ENCODE measurements around the gene EIF2D.
"Not testable (repeated sequence)": the region's sequence is repeated elsewhere in the genome, so short reads cannot be mapped to it uniquely, and the experiment has no call there.

Gene EIF2D

DNA sequence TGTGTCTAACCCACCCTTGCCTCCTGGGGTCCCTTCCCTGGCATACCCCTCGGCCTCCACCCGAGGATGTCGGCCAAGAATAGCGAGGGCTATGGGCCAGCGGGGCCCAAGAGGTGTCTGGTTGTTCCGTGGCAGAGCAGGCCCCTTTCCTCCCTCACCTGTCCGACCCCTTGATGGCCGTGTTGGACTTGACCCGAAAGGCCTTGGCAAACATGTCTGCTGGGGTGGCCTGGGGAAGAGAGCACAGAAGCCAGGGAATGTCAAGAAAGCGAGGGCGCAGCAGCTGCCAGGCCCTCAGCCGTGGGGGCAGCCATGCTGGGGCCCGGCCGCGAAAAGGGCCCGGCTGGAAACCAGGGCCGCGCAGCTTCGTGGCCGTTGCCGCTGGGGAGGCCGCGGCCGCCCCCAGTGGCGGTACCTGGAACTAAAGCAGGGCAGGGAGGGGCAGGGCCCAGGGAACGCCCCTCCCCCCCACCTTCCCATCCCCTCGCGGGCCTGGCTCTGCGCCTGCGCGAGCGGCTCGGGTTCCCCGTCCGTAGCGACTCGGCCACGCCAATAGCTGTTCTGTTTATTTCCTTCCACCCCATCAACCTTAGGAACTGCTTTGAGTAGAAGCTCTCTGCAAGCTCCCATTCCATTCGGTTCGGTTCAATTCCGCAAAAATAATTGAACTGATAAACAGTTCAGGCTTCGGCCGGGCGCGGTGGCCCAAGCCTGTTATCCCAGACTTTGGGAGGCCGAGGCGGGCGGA lies at the start of gene EIF2D:
TSS of gene EIF2D (minus strand) at position 337 of the 748 bp plus-strand sequence. CDS start at position 214, 123 bp downstream.
- peak; percentile 95 for DNase-seq

DNA sequence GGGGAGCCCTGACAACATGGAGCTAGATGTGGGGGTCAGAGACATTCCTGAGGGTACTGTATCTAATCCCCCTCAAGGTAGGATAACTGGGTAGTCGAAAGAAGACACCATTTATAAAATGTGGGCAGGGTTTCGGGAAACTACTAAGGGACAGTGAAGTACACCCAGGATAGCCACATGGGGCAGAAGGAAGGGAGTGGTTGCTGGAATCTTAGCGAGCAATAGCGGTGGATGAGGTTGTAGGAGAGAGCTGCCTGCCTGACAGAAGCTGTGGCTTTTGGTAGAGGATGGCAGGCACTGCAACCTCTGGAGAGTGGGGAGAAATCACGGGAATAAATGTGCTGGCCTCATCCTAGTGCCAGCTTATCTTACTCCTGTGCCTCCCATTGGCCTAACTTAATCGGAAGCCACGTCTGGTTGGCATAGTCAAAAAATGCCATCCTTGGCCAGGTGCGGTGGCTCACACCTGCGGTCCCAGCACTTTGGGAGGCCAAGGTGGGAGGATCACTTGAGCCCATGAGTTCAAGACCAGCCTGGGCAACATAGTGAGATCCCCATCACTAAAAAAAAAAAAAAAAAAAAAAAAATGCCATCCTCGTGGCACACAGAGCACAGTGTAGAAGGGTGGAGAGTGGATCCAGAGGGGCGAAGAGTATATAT lies 49.0 kb upstream of the EIF2D start:
- DNase-seq, result no peak

GRCh38 chr1:206660136-206660535 lies 47.9 kb upstream of the EIF2D start:
- no peak for DNase-seq

DNA sequence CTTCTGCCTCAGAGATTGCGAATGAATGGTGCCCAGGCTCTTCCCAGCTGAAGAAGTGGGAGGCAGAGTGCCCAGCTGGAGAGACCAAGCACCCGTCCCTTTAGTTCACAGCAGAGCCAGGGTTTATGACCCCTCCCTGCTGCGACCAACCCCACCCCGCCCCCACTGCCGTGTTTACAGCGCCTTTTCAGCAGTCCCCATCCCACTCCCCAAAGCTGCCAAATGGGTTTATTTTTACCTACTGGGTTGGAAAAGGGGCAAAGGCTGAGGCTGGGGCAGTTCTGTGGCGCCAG lies 46.7 kb upstream of the EIF2D start:
- DNase-seq, result peak; percentile 41

DNA sequence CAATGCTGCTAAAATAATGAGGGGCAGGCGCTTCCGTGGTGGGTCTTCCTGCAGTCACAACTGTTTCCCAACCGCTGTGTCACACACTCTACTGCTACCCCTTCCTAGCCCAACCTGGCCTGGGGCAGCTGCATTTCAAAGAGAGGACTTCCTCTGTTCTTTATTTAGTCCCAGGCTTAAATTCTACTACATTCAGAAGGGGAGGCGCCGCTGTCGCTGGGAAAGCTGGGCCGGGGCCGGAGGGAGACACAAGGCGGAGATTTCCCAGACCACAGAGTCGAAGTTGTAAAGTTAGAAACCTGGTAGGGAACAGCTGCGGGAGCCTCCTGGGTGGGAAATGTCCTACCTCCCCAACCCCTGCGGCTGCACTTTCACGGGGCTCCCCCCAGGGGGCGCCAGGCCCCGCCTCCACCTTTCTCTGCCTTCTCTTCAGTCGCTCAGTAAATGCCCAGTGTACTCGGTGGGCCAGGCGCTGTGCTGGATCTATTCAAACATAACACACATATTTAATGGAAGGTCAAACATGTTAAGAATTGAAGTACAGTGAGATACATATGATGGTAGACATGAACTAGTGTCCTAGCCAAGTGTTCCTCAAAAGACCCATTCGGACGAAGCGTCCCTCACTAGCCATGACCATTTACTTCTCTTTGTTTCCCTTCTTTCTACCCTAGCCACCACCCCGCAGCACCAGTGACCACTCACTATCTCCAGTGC lies 46.2 kb upstream of the EIF2D start:
- peak; percentile 53 for DNase-seq

- DNase-seq, result no peak
Observed at GRCh38 chr1:206657751-206658150, 45.5 kb upstream of the EIF2D start.

- DNase-seq, result no peak
Observed at GRCh38 chr1:206656936-206657335, 44.7 kb upstream of the EIF2D start.

GRCh38 chr1:206655471-206655882 lies 43.2 kb upstream of the EIF2D start:
- no peak for DNase-seq

DNA sequence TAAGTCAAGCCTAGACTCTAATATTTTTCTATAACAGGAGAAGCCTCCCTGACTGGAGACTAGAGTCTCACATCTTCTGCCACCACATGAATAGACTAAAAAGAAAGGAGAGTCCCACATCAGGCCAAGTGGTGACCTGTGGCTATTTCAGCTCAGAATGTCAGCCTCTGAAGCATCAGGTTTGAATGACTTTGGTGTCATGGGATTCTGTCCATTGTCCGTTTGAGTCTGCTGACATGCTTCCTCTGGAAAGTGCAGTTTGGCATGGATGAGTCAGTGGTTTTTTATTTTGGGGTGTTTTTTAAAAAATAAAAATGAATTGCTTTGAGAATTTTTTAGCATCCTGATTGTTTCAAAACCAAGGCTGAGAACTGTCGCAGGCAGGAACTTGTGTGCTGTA lies 42.6 kb upstream of the EIF2D start:
- no peak for DNase-seq

GRCh38 chr1:206653715-206654459 lies 41.6 kb upstream of the EIF2D start:
- DNase-seq, result no peak

- DNase-seq, result no peak
Observed at GRCh38 chr1:206651958-206652890, 40.0 kb upstream of the EIF2D start.

- DNase-seq, result no peak
Observed at GRCh38 chr1:206651014-206651413, 38.7 kb upstream of the EIF2D start.

DNA sequence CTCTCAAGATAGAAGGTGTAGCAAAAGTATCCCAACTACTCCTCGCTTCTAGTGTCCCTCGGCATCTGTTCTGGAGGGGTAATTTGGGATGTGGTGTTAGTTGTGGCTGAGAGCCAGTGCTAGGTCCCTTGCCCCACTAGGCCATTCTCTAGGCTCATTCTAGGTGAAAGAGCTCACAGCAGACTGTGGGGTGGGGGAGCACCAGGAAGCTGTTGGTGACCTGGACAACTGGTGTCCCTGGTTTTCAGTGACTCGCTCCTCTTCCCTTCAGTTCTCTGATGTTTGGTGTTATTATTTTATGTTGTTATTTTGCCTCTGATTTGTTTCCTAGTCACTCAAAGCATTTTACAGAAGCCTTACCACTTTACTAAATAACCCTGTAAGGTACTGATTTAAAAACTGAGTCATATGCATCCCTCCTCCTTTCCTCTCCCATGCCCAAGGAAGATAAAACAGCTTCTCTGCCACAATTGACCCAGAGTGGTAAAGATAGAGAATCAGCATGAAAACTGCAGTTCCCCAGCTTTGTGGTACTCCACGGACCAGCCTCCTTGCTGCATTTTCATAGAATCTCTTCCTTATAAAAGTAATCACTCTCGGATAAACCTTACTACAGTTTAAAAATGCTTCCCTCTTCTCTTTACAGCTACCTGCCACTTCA lies 37.1 kb upstream of the EIF2D start:
- no peak for DNase-seq

DNA sequence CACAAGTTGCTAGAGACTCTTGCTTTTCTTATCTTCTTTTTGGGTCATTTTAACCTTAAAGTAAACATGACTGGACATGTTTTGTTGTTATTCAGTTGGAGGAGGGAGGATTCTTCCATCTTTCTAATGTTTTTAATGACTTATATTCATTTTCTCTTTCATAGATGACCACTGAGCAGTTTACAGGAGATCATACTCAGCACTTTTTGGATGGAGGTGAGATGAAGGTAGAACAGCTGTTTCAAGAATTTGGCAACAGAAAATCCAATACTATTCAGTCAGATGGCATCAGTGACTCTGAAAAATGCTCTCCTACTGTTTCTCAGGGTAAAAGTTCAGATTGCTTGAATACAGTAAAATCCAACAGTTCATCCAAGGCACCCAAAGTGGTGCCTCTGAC lies 35.0 kb upstream of the EIF2D start:
- no peak for DNase-seq

- no peak for DNase-seq
Observed at GRCh38 chr1:206646504-206646903, 34.2 kb upstream of the EIF2D start.

GRCh38 chr1:206643118-206643698 lies 30.9 kb upstream of the EIF2D start:
- DNase-seq, result no peak

GRCh38 chr1:206642074-206642473 lies 29.8 kb upstream of the EIF2D start:
- DNase-seq, result not testable (repeated sequence)

GRCh38 chr1:206637605-206638004 lies 25.3 kb upstream of the EIF2D start:
- no peak for DNase-seq

- no peak for DNase-seq
Observed at GRCh38 chr1:206636671-206637070, 24.4 kb upstream of the EIF2D start.

DNA sequence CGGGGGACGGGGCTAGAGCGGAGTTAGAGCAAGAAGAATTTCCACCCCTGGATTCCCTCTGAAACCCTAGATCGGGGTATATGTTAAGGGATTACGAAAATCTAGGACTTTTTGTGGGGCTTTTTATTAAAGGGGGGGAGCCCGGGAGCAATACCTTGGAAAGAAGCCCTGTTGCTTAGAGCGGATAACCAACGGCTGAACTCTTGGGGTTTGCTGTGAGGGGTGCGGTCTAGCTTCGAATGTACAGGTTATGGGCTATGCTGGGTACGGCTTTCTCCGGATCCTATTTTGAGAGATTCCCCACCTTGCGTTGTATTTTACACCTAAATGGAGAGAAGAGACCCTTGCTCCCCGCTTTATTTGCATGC lies 23.7 kb upstream of the EIF2D start:
- peak; percentile 39 for DNase-seq

Measured in NCI-H146 (cell line).